ENCODE data around the gene NDUFAB1. TPM values are rescaled to one million over a fixed set of nuclear protein-coding genes. Genes with fewer than 3 reads are reported as not detected.

NDUFAB1 gene
- total and polyA plus RNA-seq, 2 of the 13 experiments (the other 11 are each of a cell fraction or from before 2014, with no cell fraction given): 221 to 601 TPM

DNA sequence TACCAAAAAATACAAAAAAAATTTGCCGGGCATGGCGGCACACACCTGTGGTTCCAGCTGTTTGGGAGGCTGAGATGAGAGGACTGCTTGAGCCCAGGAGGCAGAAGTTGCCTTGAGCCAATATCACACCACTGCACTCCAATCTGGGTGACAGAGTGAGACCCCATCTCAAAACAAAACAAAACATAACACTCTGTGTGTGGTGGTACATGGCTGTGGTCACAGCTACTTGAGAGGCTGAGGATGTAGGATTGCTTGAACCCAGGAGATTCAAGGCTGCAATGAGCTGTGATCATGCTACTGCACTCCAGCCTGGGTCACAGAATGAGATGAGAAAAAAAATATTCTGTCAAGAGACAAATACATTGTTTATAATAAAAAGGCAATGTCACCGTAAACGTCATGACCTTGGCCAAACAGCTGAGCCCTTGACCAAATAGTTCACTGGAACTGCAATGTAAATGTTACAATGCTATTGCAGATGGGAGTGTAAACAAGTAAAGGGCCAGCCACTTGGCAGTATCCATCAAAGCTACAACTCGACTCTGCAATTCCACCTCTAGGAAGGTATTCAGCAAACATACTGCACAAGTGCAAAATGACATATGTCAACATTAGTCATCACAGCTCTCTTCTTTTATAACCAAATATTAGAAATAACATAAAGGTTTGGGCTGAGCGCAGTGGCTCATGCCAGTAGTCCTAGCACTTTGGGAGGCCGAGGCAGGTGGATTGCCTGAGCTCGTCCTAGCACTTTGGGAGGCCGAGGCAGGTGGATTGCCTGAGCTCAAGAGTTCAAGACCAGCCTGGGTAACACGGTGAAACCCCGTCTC is 55.9 kb downstream of the NDUFAB1 start (continued):
- 0 out of 2 replicates have a peak, but pooled peaks have one; percentile 43 for TF ChIP-seq ZNF703 (CRISPR knock-in tag; IDR thresholded peaks at IDR 0.05; ENCODE audit: borderline replicate concordance)
- TF ChIP-seq ZNF337 (CRISPR knock-in tag; IDR thresholded peaks at IDR 0.05; ENCODE audit: borderline replicate concordance, low read depth): peak; percentile 92; the same call in 1 of the 2 replicates
- peak; percentile 58; the same call in 1 of the 2 replicates for TF ChIP-seq ZNF615 (CRISPR knock-in tag; IDR thresholded peaks at IDR 0.05; ENCODE audit: borderline replicate concordance)
- peak; percentile 80; the same call in 1 of the 2 replicates for TF ChIP-seq RELA (CRISPR knock-in tag; IDR thresholded peaks at IDR 0.05)
- 0 out of 2 replicates have a peak, but pooled peaks have one; percentile 23 for TF ChIP-seq ZBTB26 (CRISPR knock-in tag; IDR thresholded peaks at IDR 0.05; ENCODE audit: borderline replicate concordance)
- peak; percentile 94; the same call in 1 of the 2 replicates for TF ChIP-seq ZNF44 (CRISPR knock-in tag; IDR thresholded peaks at IDR 0.05)
- peak; percentile 80; the same call in 1 of the 2 replicates for TF ChIP-seq RXRA (CRISPR knock-in tag; IDR thresholded peaks at IDR 0.05)
- TF ChIP-seq CCAR2 (optimal IDR thresholded peaks at IDR 0.05; ENCODE audit: low read depth, low read length): no peak
- TF ChIP-seq DPF2 (CRISPR knock-in tag; IDR thresholded peaks at IDR 0.05; ENCODE audit: borderline replicate concordance, low read depth): peak; percentile 98
- peak; percentile 99 for TF ChIP-seq FOSL2 (CRISPR knock-in tag; IDR thresholded peaks at IDR 0.05)
- TF ChIP-seq HOMEZ (CRISPR knock-in tag; IDR thresholded peaks at IDR 0.05; ENCODE audit: low read depth): peak; percentile 95
- TF ChIP-seq NAIF1 (CRISPR knock-in tag; IDR thresholded peaks at IDR 0.05; ENCODE audit: borderline replicate concordance): peak; percentile 89
- peak; percentile 99 for TF ChIP-seq SOX5 (CRISPR knock-in tag; IDR thresholded peaks at IDR 0.05; ENCODE audit: borderline replicate concordance)
- TF ChIP-seq ZNF510 (CRISPR knock-in tag; IDR thresholded peaks at IDR 0.05; ENCODE audit: low read depth): peak; percentile 87; the same call in 1 of the 2 replicates
- peak; percentile 94; the same call in 1 of the 2 replicates for TF ChIP-seq ZNF33A (CRISPR knock-in tag; IDR thresholded peaks at IDR 0.05; ENCODE audit: borderline replicate concordance)
- TF ChIP-seq, protein P1, sequence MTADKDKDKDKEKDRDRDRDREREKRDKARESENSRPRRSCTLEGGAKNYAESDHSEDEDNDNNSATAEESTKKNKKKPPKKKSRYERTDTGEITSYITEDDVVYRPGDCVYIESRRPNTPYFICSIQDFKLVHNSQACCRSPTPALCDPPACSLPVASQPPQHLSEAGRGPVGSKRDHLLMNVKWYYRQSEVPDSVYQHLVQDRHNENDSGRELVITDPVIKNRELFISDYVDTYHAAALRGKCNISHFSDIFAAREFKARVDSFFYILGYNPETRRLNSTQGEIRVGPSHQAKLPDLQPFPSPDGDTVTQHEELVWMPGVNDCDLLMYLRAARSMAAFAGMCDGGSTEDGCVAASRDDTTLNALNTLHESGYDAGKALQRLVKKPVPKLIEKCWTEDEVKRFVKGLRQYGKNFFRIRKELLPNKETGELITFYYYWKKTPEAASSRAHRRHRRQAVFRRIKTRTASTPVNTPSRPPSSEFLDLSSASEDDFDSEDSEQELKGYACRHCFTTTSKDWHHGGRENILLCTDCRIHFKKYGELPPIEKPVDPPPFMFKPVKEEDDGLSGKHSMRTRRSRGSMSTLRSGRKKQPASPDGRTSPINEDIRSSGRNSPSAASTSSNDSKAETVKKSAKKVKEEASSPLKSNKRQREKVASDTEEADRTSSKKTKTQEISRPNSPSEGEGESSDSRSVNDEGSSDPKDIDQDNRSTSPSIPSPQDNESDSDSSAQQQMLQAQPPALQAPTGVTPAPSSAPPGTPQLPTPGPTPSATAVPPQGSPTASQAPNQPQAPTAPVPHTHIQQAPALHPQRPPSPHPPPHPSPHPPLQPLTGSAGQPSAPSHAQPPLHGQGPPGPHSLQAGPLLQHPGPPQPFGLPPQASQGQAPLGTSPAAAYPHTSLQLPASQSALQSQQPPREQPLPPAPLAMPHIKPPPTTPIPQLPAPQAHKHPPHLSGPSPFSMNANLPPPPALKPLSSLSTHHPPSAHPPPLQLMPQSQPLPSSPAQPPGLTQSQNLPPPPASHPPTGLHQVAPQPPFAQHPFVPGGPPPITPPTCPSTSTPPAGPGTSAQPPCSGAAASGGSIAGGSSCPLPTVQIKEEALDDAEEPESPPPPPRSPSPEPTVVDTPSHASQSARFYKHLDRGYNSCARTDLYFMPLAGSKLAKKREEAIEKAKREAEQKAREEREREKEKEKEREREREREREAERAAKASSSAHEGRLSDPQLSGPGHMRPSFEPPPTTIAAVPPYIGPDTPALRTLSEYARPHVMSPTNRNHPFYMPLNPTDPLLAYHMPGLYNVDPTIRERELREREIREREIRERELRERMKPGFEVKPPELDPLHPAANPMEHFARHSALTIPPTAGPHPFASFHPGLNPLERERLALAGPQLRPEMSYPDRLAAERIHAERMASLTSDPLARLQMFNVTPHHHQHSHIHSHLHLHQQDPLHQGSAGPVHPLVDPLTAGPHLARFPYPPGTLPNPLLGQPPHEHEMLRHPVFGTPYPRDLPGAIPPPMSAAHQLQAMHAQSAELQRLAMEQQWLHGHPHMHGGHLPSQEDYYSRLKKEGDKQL (CRISPR knock-in tag; IDR thresholded peaks at IDR 0.05; ENCODE audit: low read depth): peak; percentile 99
- TF ChIP-seq ZNF414 (CRISPR knock-in tag; IDR thresholded peaks at IDR 0.05): peak; percentile 89; the same call in 1 of the 2 replicates

All from HepG2 (cell line).